RWPE2 (cell line): Measurements from ENCODE around the gene GRIP2.
A peak's percentile ranks its signal among the peaks of the same experiment; 100 is the strongest.

Experiments used
- ATAC-seq: fragments of 200-7000 bp; cut with Tn5 transposase; 3 replicates; pipeline ENCODE4 v1.9.1; 2021; ENCODE audit warnings: low read depth
- DNase-seq: peaks from one replicate; pipeline ENCODE4 v3.0.0-alpha.2; 2020; ENCODE audit warnings: low spot score
- H3K27ac ChIP-seq: fragments of 450-650 bp; 2 replicates; pipeline ENCODE4 v1.5.1; 2017; ENCODE audit warnings: mild to moderate bottlenecking; ENCODE audit not compliant: poor library complexity, severe bottlenecking
- H3K27me3 ChIP-seq: fragments of 250-450 bp; sonication (Bioruptor Pico); 2 replicates; pipeline ENCODE4 v1.5.1; 2021; ENCODE audit warnings: mild to moderate bottlenecking, moderate library complexity; ENCODE audit not compliant: insufficient read depth, poor library complexity, severe bottlenecking
- H3K36me3 ChIP-seq: fragments of 250-450 bp; sonication (Bioruptor Pico); 2 replicates; pipeline ENCODE4 v1.5.1; 2020; ENCODE audit warnings: low read depth, mild to moderate bottlenecking, moderate library complexity
- H3K4me1 ChIP-seq: fragments of 250-450 bp; sonication (Bioruptor Pico); 2 replicates; pipeline ENCODE4 v1.5.1; 2021; ENCODE audit warnings: mild to moderate bottlenecking, moderate library complexity; ENCODE audit not compliant: insufficient read depth, poor library complexity, severe bottlenecking
- H3K4me3 ChIP-seq: fragments of 250-450 bp; sonication (Bioruptor Pico); 2 replicates; pipeline ENCODE4 v1.5.1; 2021; ENCODE audit warnings: mild to moderate bottlenecking, moderate library complexity; ENCODE audit not compliant: severe bottlenecking
- H3K9me3 ChIP-seq: fragments of 250-450 bp; sonication (Bioruptor Pico); 2 replicates; pipeline ENCODE4 v1.5.1; 2021; ENCODE audit warnings: mild to moderate bottlenecking, moderate library complexity; ENCODE audit not compliant: severe bottlenecking
- CTCF ChIP-seq: fragments of 450-650 bp; IDR thresholded peaks from one replicate; pipeline ENCODE4 v1.5.1; 2017; ENCODE audit warnings: mild to moderate bottlenecking, moderate library complexity; ENCODE audit not compliant: poor library complexity, severe bottlenecking

Gene GRIP2

GRCh38 chr3:14562121-14562890, 22.2 kb upstream of the GRIP2 start:
- no peak for TF ChIP-seq CTCF
- Histone ChIP-seq H3K36me3 (no peaks in the 10 kb centered on the region), H3K9me3 (no peaks in the 10 kb centered on the region), H3K4me1 (no peaks in the 10 kb centered on the region), H3K4me3 (no peak overlapping the region), H3K27ac (no peak overlapping the region), H3K27me3 (no peaks in the 10 kb centered on the region)
- ATAC-seq = no peak
- no peak for DNase-seq

DNA sequence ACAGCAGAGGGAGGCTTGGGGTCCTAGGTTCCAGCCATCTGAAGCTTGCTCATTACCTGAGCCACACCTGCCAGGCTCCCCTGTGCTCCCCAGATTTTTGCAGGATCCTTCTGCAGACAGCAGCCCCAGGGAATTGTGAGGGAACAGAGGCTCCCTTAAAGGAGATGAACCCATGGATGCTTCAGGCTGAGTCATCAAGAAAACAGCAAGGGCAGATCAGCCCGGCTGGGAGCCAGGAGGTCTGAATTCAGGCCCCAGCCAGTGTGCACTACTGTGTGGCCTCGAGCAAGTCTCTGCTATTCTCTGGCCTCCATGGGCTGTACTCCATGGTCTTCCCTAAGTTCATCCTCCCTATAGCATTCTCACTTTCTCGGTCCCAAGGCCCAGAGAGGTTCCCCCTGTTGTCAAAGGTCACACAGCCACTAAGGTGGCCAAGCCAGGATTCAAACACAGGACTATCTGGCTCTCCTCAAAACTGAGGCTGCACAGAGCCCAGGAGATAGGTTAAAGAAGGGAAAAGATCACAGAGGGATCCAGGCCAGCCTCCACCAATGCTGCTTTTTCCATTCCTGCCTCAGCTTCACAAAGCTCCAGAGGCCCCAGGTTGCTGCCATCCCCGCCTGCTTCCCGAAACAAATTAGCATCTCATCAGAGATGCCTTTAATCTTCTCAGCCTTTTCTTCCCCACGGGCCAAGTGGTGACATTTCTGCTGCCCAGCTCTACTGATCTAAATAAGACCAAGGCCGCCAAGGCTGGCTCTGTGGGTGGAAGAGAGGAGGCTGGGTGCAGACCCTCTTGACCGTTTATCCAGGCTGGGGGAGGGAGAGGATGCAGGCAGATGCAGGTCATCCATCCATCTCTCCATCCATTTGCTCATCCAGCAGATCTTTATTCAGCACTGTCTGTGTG, 21.2 kb upstream of the GRIP2 start:
- no peak for DNase-seq
- Histone ChIP-seq H3K9me3 (no peaks in the 10 kb centered on the region), H3K4me3 (no peak overlapping the region), H3K4me1 (no peaks in the 10 kb centered on the region), H3K27me3 (no peaks in the 10 kb centered on the region), H3K36me3 (no peaks in the 10 kb centered on the region), H3K27ac (no peak overlapping the region)
- TF ChIP-seq CTCF = no peak
- ATAC-seq = peak; percentile 43; the same call in 2 of the 3 replicates

DNA sequence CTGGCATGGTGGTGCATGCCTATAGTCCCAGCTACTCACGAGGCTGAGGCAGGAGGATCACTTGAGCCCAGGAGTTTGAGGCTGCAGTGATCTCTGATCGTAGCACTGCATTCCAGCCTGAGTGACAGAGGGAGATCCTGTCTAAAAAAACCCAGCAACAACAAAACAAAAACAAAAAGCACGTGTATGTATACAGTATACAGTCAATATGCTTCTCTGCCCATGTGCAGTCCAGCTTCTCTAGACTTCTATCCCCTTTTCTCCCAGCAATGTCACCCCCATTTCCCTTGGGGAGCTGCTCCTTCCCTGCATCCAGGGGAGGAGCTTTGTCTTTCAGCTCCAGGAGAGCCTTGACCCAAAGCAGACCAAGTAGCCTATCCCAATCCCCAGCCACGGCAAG, 20.0 kb upstream of the GRIP2 start:
- DNase-seq (no peak), ATAC-seq (no peak)
- no peak overlapping the region for H3K4me3 ChIP-seq
- H3K4me1 ChIP-seq = no peaks in the 10 kb centered on the region
- no peak for TF ChIP-seq CTCF
- H3K36me3 ChIP-seq = no peaks in the 10 kb centered on the region
- H3K27ac ChIP-seq = no peak overlapping the region
- H3K9me3 ChIP-seq = no peaks in the 10 kb centered on the region
- H3K27me3 ChIP-seq = no peaks in the 10 kb centered on the region

- no peak for TF ChIP-seq CTCF
- Histone ChIP-seq H3K36me3 (no peaks in the 10 kb centered on the region), H3K27ac (no peak overlapping the region), H3K4me1 (no peaks in the 10 kb centered on the region), H3K9me3 (no peaks in the 10 kb centered on the region), H3K27me3 (no peaks in the 10 kb centered on the region), H3K4me3 (no peak overlapping the region)
- ATAC-seq = no peak
- no peak for DNase-seq
Measured at GRCh38 chr3:14558029-14558428, 17.9 kb upstream of the GRIP2 start.
